Esophagus (tissue), 2 donors: ENCODE results near the gene IFNLR1. TPM values are rescaled to one million over a fixed set of nuclear protein-coding genes. Genes with fewer than 3 reads are reported as not detected.
"Not testable (repeated sequence)": the region's sequence is repeated elsewhere in the genome, so short reads cannot be mapped to it uniquely, and the experiment has no call there.

Experiments used
- H3K27ac ChIP-seq, 2 donors: one replicate each; pipeline ENCODE4 v1.5.1; 2013; ENCODE audit warnings: low read depth in 2 of 2, mild to moderate bottlenecking in 2 of 2, inconsistent platforms in 1 of 2, low read length in 1 of 2, moderate library complexity in 1 of 2
- H3K27me3 ChIP-seq, 2 donors: one replicate each; pipeline ENCODE4 v1.6.1; 2013; ENCODE audit warnings: low read length in 2 of 2, control low read depth in 1 of 2, mild to moderate bottlenecking in 1 of 2; ENCODE audit not compliant: insufficient read depth in 2 of 2, control insufficient read depth in 1 of 2
- H3K36me3 ChIP-seq, 2 donors: one replicate each; pipeline ENCODE4 v1.6.1; 2013; ENCODE audit warnings: low read length in 1 of 2; ENCODE audit not compliant: control insufficient read depth in 2 of 2, insufficient read depth in 2 of 2
- H3K4me1 ChIP-seq, 2 donors: one replicate each; pipeline ENCODE4 v1.6.1; 2013; ENCODE audit warnings: low read length in 1 of 2; ENCODE audit not compliant: control insufficient read depth in 2 of 2, insufficient read depth in 2 of 2
- H3K4me3 ChIP-seq, 2 donors: one replicate each; pipeline ENCODE4 v1.5.1; 2013; ENCODE audit warnings: low read length in 2 of 2, mild to moderate bottlenecking in 2 of 2, low read depth in 1 of 2, moderate library complexity in 1 of 2
- H3K9me3 ChIP-seq, 2 donors: one replicate each; pipeline ENCODE4 v1.6.1; 2013; ENCODE audit warnings: mild to moderate bottlenecking in 2 of 2, low read depth in 1 of 2, low read length in 1 of 2, moderate library complexity in 1 of 2; ENCODE audit not compliant: control insufficient read depth in 2 of 2, insufficient read depth in 1 of 2
- WGBS, 2 donors: extraction: QIAGEN DNeasy Blood & Tissue Kit; methylation state at CpG; one replicate each; pipeline ENCODE4 v1.1.7; 2013; 5-methylcytosine and 5-hydroxymethylcytosine counted together
- polyA plus RNA-seq, 2 donors: library from polyadenylated mRNA; stranded (reverse); fragments of 200-250 nt; gene quantifications; one replicate each; pipeline ENCODE4 v1.2.3, GENCODE V29; 2013
- donor health status: healthy with polysubstance abuse.
- donor health status: Bipolar disorder and iron deficiency.

The IFNLR1 gene
- polyA plus RNA-seq, 2 donors: 2.2 to 2.9 TPM

DNA sequence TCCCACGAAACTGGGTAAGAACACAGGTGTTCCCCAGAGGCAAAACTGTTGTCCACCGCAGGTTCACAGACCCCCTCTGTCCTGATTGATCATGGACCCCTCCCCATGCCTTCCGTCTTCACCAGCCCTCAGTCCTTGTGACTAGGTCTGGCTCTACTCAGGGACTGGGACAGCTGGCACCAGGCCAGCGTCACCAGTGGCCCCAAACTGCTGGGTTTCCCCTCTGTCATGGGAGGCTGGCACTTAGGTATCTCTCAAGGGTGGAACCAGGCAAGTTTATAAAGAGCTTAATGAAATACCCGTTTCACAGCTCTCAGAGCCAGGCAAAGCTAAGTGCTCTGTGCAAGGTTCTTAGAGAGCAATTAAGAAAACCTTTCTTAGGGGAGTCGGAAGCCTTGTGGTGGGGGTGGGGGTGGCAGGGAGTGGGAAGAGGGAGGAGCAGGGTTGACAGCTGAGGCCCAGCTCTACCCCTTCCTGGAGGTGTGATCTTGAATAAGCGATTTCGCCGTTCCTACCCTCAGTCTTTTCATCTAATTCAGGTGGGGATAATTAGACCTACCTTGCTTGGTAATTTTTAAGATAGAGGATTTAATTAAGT, 35.0 kb upstream of the IFNLR1 start:
- H3K9me3 ChIP-seq: no peaks in the 10 kb centered on the region
- peak overlapping the region; percentile 16 to 62 for H3K27ac ChIP-seq
- peaks cover 4 to 9% of the 10 kb centered on the region in 2 donors for H3K4me1 ChIP-seq
- no peak overlapping the region for H3K4me3 ChIP-seq
- 52 to 54% methylated on average over 9 of the region's 9 CpGs for WGBS, 2 donors
- no peaks in the 10 kb centered on the region for H3K27me3 ChIP-seq
- no peaks in the 10 kb centered on the region for H3K36me3 ChIP-seq

GRCh38 chr1:24221246-24221645, 34.2 kb upstream of the IFNLR1 start:
- Histone ChIP-seq H3K9me3 (no peaks in the 10 kb centered on the region), H3K27me3 (no peaks in the 10 kb centered on the region), H3K27ac (no peak overlapping the region), H3K4me1 (peaks cover 4 to 13% of the 10 kb centered on the region in 2 donors), H3K36me3 (no peaks in the 10 kb centered on the region), H3K4me3 (no peak overlapping the region)
- 59 to 65% methylated on average over 2 of the region's 2 CpGs for WGBS, 2 donors

DNA sequence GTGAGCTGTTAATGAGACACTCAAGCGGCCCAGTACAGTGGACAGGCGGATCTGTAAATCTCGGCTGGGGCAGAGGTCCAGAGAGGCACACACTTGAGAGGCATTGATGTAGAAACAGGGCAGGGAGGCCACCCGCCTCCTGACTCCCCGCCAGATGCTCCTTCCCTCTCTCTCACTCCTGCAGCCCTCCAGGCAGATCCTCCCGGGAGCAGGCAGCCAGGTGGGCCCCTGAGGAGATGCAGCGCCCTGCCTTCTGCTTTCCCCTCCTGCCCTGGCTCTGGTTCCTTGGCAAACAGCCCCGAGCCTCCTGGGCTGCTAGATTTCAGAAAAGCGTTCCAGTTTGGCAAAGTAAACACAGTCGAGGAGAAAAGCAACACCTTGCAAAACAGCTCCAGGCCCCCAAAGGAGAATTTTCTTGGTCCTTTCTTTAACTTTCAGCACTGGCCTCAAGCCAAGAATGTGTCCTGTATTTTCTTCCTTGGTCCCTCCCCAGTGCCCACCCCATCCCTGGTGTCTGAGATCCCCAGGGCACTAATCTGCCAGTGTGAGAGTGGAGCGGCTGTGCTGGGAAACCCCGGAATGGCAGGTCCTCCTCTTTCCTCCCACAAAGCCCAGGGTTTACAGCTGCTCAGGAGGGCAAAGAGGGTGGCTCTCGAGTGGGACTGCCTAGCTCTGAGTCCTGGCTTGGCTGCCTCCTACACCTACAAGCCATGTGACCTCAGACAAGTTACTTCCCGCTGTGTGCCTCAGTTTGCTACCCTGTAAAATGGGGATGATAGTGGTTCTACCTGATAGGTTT, 29.4 kb upstream of the IFNLR1 start:
- Histone ChIP-seq H3K4me1 (peaks cover 0 to 10% of the 10 kb centered on the region in 2 donors), H3K27ac (peak overlapping the region; percentile 23 to 47), H3K9me3 (peaks cover 0 to 8% of the 10 kb centered on the region in 2 donors), H3K27me3 (no peaks in the 10 kb centered on the region), H3K36me3 (no peaks in the 10 kb centered on the region), H3K4me3 (no peak overlapping the region)
- 22 to 29% methylated on average over 12 to 14 of the region's 14 CpGs for WGBS, 2 donors

DNA sequence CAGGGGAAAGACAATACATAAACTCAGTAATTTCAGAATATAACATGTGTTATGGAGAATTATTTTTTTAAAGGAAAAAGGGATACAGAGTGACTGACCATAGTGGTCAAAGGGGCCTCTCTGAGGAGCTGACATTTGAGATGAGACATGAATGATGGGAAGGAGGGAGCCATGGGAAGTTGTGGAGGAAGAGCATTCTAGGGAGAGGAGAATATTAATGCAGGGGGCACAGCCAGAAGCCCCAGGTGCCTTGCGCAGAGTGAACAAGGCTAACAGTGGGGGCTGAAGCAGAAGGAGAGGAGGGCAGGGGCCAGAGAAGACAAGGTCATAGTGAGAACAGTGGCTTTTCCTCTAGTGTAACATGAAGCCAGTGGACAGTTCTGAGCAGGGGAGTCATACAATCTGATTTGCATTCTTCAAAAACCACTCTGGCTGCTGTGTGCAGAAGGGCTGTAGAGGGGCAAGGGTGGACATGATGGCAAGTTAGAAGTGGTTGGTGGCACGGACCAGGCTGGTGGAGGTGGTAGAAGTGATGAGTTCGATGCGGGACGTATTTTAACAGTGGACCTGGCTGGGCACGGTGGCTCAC, 28.2 kb upstream of the IFNLR1 start:
- WGBS, 2 donors: 77 to 85% methylated on average over 6 of the region's 6 CpGs
- Histone ChIP-seq H3K4me1 (peaks cover 0 to 9% of the 10 kb centered on the region in 2 donors), H3K27ac (no peak overlapping the region), H3K4me3 (no peak overlapping the region), H3K9me3 (peaks cover 0 to 8% of the 10 kb centered on the region in 2 donors), H3K36me3 (no peaks in the 10 kb centered on the region), H3K27me3 (no peaks in the 10 kb centered on the region)

GRCh38 chr1:24212376-24212775, 25.3 kb upstream of the IFNLR1 start:
- WGBS, 2 donors: 92 to 93% methylated on average over 1 of the region's 2 CpGs
- H3K4me1 ChIP-seq: peaks cover 0 to 5% of the 10 kb centered on the region in 2 donors
- H3K27me3 ChIP-seq: no peaks in the 10 kb centered on the region
- no peaks in the 10 kb centered on the region for H3K36me3 ChIP-seq
- peaks cover 0 to 8% of the 10 kb centered on the region in 2 donors for H3K9me3 ChIP-seq
- H3K4me3 ChIP-seq: no peak overlapping the region
- no peak overlapping the region for H3K27ac ChIP-seq

GRCh38 chr1:24210195-24210627, 23.1 kb upstream of the IFNLR1 start:
- H3K36me3 ChIP-seq: no peaks in the 10 kb centered on the region
- 80 to 85% methylated on average over 10 of the region's 10 CpGs for WGBS, 2 donors
- no peak overlapping the region for H3K27ac ChIP-seq
- H3K9me3 ChIP-seq: peaks cover 0 to 8% of the 10 kb centered on the region in 2 donors
- no peak overlapping the region for H3K4me3 ChIP-seq
- H3K27me3 ChIP-seq: no peaks in the 10 kb centered on the region
- H3K4me1 ChIP-seq: peaks cover 0 to 15% of the 10 kb centered on the region in 2 donors

GRCh38 chr1:24209097-24209496, 22.0 kb upstream of the IFNLR1 start:
- 92 to 94% methylated on average over 5 of the region's 5 CpGs for WGBS, 2 donors
- H3K27ac ChIP-seq: no peak overlapping the region
- H3K36me3 ChIP-seq: no peaks in the 10 kb centered on the region
- H3K9me3 ChIP-seq: peaks cover 0 to 8% of the 10 kb centered on the region in 2 donors
- H3K4me1 ChIP-seq: peaks cover 0 to 17% of the 10 kb centered on the region in 2 donors
- no peak overlapping the region for H3K4me3 ChIP-seq
- no peaks in the 10 kb centered on the region for H3K27me3 ChIP-seq

DNA sequence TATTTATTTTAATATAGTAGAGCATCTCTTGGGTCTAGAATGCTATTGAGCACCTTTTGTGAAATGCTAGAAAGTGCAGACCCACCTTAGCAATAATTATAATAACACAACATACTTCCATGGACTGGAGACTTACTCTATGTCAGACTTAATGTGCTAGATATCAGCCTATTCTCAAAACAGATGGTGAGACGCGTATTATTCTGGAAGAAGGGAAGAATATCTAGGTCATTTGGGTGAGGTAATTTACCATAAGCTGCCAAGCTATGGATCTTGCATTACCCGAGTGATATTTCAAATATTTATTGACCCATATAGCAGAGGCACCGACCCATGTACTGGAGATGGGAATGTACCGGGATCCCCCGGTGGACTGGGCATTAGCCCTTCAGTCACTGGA, 20.6 kb upstream of the IFNLR1 start:
- Histone ChIP-seq H3K27me3 (no peaks in the 10 kb centered on the region), H3K9me3 (peaks cover 0 to 8% of the 10 kb centered on the region in 2 donors), H3K4me1 (peaks cover 0 to 24% of the 10 kb centered on the region in 2 donors), H3K4me3 (no peak overlapping the region), H3K27ac (peak overlapping the region in 1 of 2 donors; percentile 35), H3K36me3 (no peaks in the 10 kb centered on the region)
- 79 to 83% methylated on average over 6 of the region's 6 CpGs for WGBS, 2 donors

DNA sequence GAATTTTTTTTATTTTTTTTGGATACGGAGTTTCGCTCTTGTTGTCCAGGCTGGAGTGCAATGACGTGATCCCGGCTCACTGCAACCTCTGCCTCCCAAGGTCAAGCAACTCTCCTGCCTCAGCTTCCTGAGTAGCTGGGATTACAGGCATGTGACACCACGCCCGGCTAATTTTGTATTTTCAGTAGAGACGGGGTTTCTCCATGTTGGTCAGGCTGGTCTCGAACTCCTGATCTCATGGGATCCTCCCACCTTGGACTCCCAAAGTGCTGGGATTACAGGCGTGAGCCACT, 20.3 kb upstream of the IFNLR1 start:
- peaks cover 0 to 28% of the 10 kb centered on the region in 2 donors for H3K4me1 ChIP-seq
- H3K27me3 ChIP-seq, H3K9me3 ChIP-seq, H3K27ac ChIP-seq, H3K4me3 ChIP-seq, H3K36me3 ChIP-seq: not testable (repeated sequence)
- 71 to 72% methylated on average over 9 of the region's 9 CpGs for WGBS, 2 donors
